Measurements from ENCODE around the gene SPO11. TPM values are rescaled to one million over a fixed set of nuclear protein-coding genes. Genes with fewer than 3 reads are reported as not detected.

SPO11 gene
- total and polyA plus RNA-seq, 4 donors, result not detected

- Histone ChIP-seq H3K9me3 (ENCODE audit: control insufficient read depth in 4 of 4, insufficient read depth in 3 of 4, low read length in 3 of 4) (no peaks in the 10 kb centered on the region), H3K4me1 (ENCODE audit: control insufficient read depth in 5 of 5, insufficient read depth in 5 of 5, low read length in 5 of 5) (peaks cover 0 to 11% (median under 1%) of the 10 kb centered on the region in 5 donors), H3K36me3 (ENCODE audit: control insufficient read depth in 4 of 4, insufficient read depth in 4 of 4, low read length in 4 of 4) (no peaks in the 10 kb centered on the region), H3K27ac (ENCODE audit: low read depth in 1 of 2, low read length in 1 of 2) (no peak overlapping the region), H3K4me3 (no peak overlapping the region), H3K9ac (ENCODE audit: insufficient read depth in 1 of 2, low read length in 2 of 2) (no peak overlapping the region), H3K27me3 (ENCODE audit: control insufficient read depth in 3 of 3, insufficient read depth in 3 of 3, low read length in 2 of 3) (no peaks in the 10 kb centered on the region)
- WGBS, 2 donors, result 73 to 91% methylated on average over 7 of the region's 7 CpGs
- no peak for TF ChIP-seq CTCF (IDR thresholded peaks at IDR 0.05; ENCODE audit: control extremely low read depth, extremely low read depth)
- ATAC-seq (ENCODE audit: insufficient read depth, low FRiP score), result no peak
- DNase-seq, result no peak
These were observed 35.6 kb upstream of the SPO11 start for GRCh38 chr20:57293995-57294394.

- no peak for TF ChIP-seq CTCF (IDR thresholded peaks at IDR 0.05; ENCODE audit: control extremely low read depth, extremely low read depth)
- no peaks in the 10 kb centered on the region for H3K9me3 ChIP-seq (ENCODE audit: control insufficient read depth in 4 of 4, insufficient read depth in 3 of 4, low read length in 3 of 4)
- H3K36me3 ChIP-seq (ENCODE audit: control insufficient read depth in 4 of 4, insufficient read depth in 4 of 4, low read length in 4 of 4), result no peaks in the 10 kb centered on the region
- no peak overlapping the region for H3K9ac ChIP-seq (ENCODE audit: insufficient read depth in 1 of 2, low read length in 2 of 2)
- no peaks in the 10 kb centered on the region for H3K27me3 ChIP-seq (ENCODE audit: control insufficient read depth in 3 of 3, insufficient read depth in 3 of 3, low read length in 2 of 3)
- no peak overlapping the region for H3K27ac ChIP-seq (ENCODE audit: low read depth in 1 of 2, low read length in 1 of 2)
- ATAC-seq (ENCODE audit: insufficient read depth, low FRiP score), result no peak
- H3K4me3 ChIP-seq, result no peak overlapping the region
- H3K4me1 ChIP-seq (ENCODE audit: control insufficient read depth in 5 of 5, insufficient read depth in 5 of 5, low read length in 5 of 5), result peaks cover 0 to 7% (median 0%) of the 10 kb centered on the region in 5 donors
- no peak for DNase-seq
- WGBS, 2 donors, result 63 to 68% methylated on average over 3 of the region's 3 CpGs
These were observed 35.1 kb upstream of the SPO11 start for GRCh38 chr20:57294550-57294949.

GRCh38 chr20:57298457-57298856 is 31.1 kb upstream of the SPO11 start:
- DNase-seq, result no peak
- Histone ChIP-seq H3K27ac (ENCODE audit: low read depth in 1 of 2, low read length in 1 of 2) (no peak overlapping the region), H3K27me3 (ENCODE audit: control insufficient read depth in 3 of 3, insufficient read depth in 3 of 3, low read length in 2 of 3) (no peaks in the 10 kb centered on the region), H3K4me1 (ENCODE audit: control insufficient read depth in 5 of 5, insufficient read depth in 5 of 5, low read length in 5 of 5) (no peaks in the 10 kb centered on the region), H3K36me3 (ENCODE audit: control insufficient read depth in 4 of 4, insufficient read depth in 4 of 4, low read length in 4 of 4) (no peaks in the 10 kb centered on the region), H3K9ac (ENCODE audit: insufficient read depth in 1 of 2, low read length in 2 of 2) (no peak overlapping the region), H3K9me3 (ENCODE audit: control insufficient read depth in 4 of 4, insufficient read depth in 3 of 4, low read length in 3 of 4) (no peaks in the 10 kb centered on the region), H3K4me3 (no peak overlapping the region)
- TF ChIP-seq CTCF (IDR thresholded peaks at IDR 0.05; ENCODE audit: control extremely low read depth, extremely low read depth), result no peak
- ATAC-seq (ENCODE audit: insufficient read depth, low FRiP score), result no peak
- WGBS, 2 donors, result 88 to 90% methylated on average over 4 of the region's 4 CpGs

- DNase-seq (no peak), ATAC-seq (ENCODE audit: insufficient read depth, low FRiP score) (no peak)
- Histone ChIP-seq H3K4me3 (no peak overlapping the region), H3K9me3 (ENCODE audit: control insufficient read depth in 4 of 4, insufficient read depth in 3 of 4, low read length in 3 of 4) (no peaks in the 10 kb centered on the region), H3K27ac (ENCODE audit: low read depth in 1 of 2, low read length in 1 of 2) (no peak overlapping the region), H3K27me3 (ENCODE audit: control insufficient read depth in 3 of 3, insufficient read depth in 3 of 3, low read length in 2 of 3) (no peaks in the 10 kb centered on the region), H3K4me1 (ENCODE audit: control insufficient read depth in 5 of 5, insufficient read depth in 5 of 5, low read length in 5 of 5) (no peaks in the 10 kb centered on the region), H3K36me3 (ENCODE audit: control insufficient read depth in 4 of 4, insufficient read depth in 4 of 4, low read length in 4 of 4) (no peaks in the 10 kb centered on the region), H3K9ac (ENCODE audit: insufficient read depth in 1 of 2, low read length in 2 of 2) (no peak overlapping the region)
- no peak for TF ChIP-seq CTCF (IDR thresholded peaks at IDR 0.05; ENCODE audit: control extremely low read depth, extremely low read depth)
- WGBS, 2 donors, result 64 to 78% methylated on average over 14 of the region's 14 CpGs
These were observed 28.6 kb upstream of the SPO11 start for GRCh38 chr20:57301026-57301425.

Data from lung (tissue), 12 donors.